DOHH2 (cell line): ENCODE measurements around the gene GAB2.

ENCODE experiments used
- CTCF ChIP-seq: fragments of 200-600 bp; sonication (generic); IDR thresholded peaks from one replicate; pipeline ENCODE4 v1.5.1; 2014; ENCODE audit warnings: antibody characterized with exemption, mild to moderate bottlenecking, low read depth, low read length; ENCODE audit not compliant: poor library complexity, severe bottlenecking
- EZH2phosphoT487 ChIP-seq: fragments of 200-600 bp; sonication (generic); IDR thresholded peaks from 2 replicates; pipeline ENCODE4 v1.6.1; 2017; ENCODE audit warnings: borderline replicate concordance, mild to moderate bottlenecking, antibody characterized with exemption, low read length, moderate library complexity, mixed read lengths

DNA sequence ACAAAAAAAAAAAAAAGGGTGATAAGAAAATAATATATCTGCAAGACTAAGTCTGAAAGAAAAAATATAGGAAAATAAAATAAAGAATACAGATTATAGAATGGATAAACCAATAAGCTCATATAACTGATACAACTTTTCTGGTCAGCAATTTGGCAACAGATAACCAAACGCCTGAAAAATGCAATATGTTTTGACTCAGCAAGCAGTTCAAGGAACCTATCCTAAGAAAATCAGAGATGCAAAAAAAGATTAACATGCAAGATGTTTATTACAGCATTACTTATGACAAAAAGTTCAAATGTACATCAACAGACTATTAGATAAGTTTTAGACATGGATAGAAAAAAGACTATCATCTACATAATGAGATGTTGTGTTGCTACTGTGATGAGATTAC, 27.1 kb upstream of the GAB2 start:
- TF ChIP-seq CTCF (no peak), EZH2phosphoT487 (no peak)
